MM.1S (cell line): ENCODE results near the gene OPALIN.

ENCODE experiments used
- CTCF ChIP-seq: fragments of 300-600 bp; sonication (generic); IDR thresholded peaks from 2 replicates; pipeline ENCODE4 v1.5.1; 2016; ENCODE audit warnings: antibody characterized with exemption, low read length, mixed read lengths
- EZH2 ChIP-seq: fragments of 300-600 bp; sonication (generic); optimal IDR thresholded peaks from 2 replicates; pipeline ENCODE3; 2017; ENCODE audit warnings: low read depth, mild to moderate bottlenecking, antibody characterized with exemption, low read length, mixed read lengths
- EZH2phosphoT487 ChIP-seq: fragments of 300-600 bp; sonication (generic); IDR thresholded peaks from 2 replicates; pipeline ENCODE4 v1.6.1; 2018; ENCODE audit warnings: antibody characterized with exemption, low read length

GRCh38 chr10:96379758-96380157 is 21.0 kb upstream of the OPALIN start:
- no peak for TF ChIP-seq EZH2phosphoT487
- TF ChIP-seq CTCF: no peak
- TF ChIP-seq EZH2: no peak
